HG02973 (cell line): ENCODE results near the gene RXFP2.

Experiments used
- ATAC-seq: cut with Tn5 transposase; IDR thresholded peaks from one replicate; pipeline ENCODE4 v1.9.1; 2021; ENCODE audit warnings: moderate library complexity; ENCODE audit not compliant: unreplicated experiment

Gene RXFP2

GRCh38 chr13:31739226-31739625, at the start of gene RXFP2:
Gene RXFP2, plus strand, starts transcription at chr13:31739526. Its CDS starts 87 bp downstream, at chr13:31739613.
- no peak for ATAC-seq

GRCh38 chr13:31697290-31697689, 42.0 kb upstream of the RXFP2 start:
- ATAC-seq: no peak

GRCh38 chr13:31699650-31700049, 39.7 kb upstream of the RXFP2 start:
- ATAC-seq: no peak

- no peak for ATAC-seq
These were observed 35.5 kb upstream of the RXFP2 start for GRCh38 chr13:31703780-31704179.

GRCh38 chr13:31706105-31706504, 33.2 kb upstream of the RXFP2 start:
- no peak for ATAC-seq

GRCh38 chr13:31717583-31717982, 21.7 kb upstream of the RXFP2 start:
- no peak for ATAC-seq

GRCh38 chr13:31719214-31719613, 20.1 kb upstream of the RXFP2 start:
- ATAC-seq: no peak

- no peak for ATAC-seq
These were observed 16.7 kb upstream of the RXFP2 start for GRCh38 chr13:31722673-31723072.

GRCh38 chr13:31725841-31726240, 13.5 kb upstream of the RXFP2 start:
- ATAC-seq: no peak

- no peak for ATAC-seq
These were observed 7.4 kb upstream of the RXFP2 start for GRCh38 chr13:31731921-31732320.

- ATAC-seq: no peak
These were observed 6.3 kb upstream of the RXFP2 start for GRCh38 chr13:31733066-31733465.

- no peak for ATAC-seq
These were observed 5.7 kb upstream of the RXFP2 start for GRCh38 chr13:31733647-31734046.

GRCh38 chr13:31742097-31742734, 2.9 kb downstream of the RXFP2 start:
- peak; percentile 96 for ATAC-seq

- ATAC-seq: no peak
These were observed 8.0 kb downstream of the RXFP2 start for GRCh38 chr13:31747291-31747690.

GRCh38 chr13:31747966-31748365, 8.6 kb downstream of the RXFP2 start:
- ATAC-seq: no peak

GRCh38 chr13:31749929-31750328, 10.6 kb downstream of the RXFP2 start:
- ATAC-seq: no peak

- no peak for ATAC-seq
These were observed 15.9 kb downstream of the RXFP2 start for GRCh38 chr13:31755211-31755610.

- no peak for ATAC-seq
These were observed 16.5 kb downstream of the RXFP2 start for GRCh38 chr13:31755803-31756212.

GRCh38 chr13:31756346-31756745, 17.0 kb downstream of the RXFP2 start:
- ATAC-seq: no peak

- no peak for ATAC-seq
These were observed 22.6 kb downstream of the RXFP2 start for GRCh38 chr13:31761951-31762350.

- ATAC-seq: no peak
These were observed 25.2 kb downstream of the RXFP2 start for GRCh38 chr13:31764556-31764955.

- no peak for ATAC-seq
These were observed 25.9 kb downstream of the RXFP2 start for GRCh38 chr13:31765138-31765785.
